Thyroid gland (tissue), 4 donors: Measurements from ENCODE around the gene DLG2.
"Not testable (repeated sequence)": the region's sequence is repeated elsewhere in the genome, so short reads cannot be mapped to it uniquely, and the experiment has no call there.

Experiments
- POLR2A ChIP-seq, 2 donors: fragments of 450-650 bp; IDR thresholded peaks; one replicate each; pipeline ENCODE4 v1.6.1; 2017; ENCODE audit warnings: antibody characterized with exemption in 2 of 2, mild to moderate bottlenecking in 2 of 2, moderate library complexity in 1 of 2
- TF ChIP-seq, protein P1 (sequence below), 6 experiments: fragments of 200-600 bp in 3 of 6; fragments of 450-650 bp in 3 of 6; sonication (generic) in 3 of 6; IDR thresholded peaks; one replicate each; pipeline ENCODE4 v1.5.1; 2016 to 2019; ENCODE audit warnings: antibody characterized with exemption in 6 of 6, mild to moderate bottlenecking in 2 of 6, inconsistent platforms in 1 of 6, moderate library complexity in 1 of 6

DNA sequence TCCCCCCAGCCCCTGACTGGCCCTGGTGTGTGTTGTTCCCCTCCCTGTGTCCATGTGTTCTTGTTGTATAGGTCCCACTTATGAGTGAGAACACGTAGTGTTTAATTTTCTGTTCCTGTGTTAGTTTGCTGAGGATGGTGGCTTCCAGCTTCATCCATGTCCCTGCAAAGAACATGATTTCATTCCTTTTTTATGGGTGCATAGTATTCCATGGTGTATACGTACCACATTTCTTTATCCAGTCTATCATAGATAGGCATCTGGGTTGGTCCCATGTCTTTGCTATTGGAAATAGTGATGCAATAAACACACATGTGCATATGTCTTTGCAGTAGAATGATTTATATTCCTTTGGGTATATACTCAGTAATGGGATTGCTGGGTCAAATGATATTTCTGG, 1895.9 kb downstream of the DLG2 start:
- TF ChIP-seq POLR2A (IDR thresholded peaks at IDR 0.05) = not testable (repeated sequence)
- TF ChIP-seq, protein P1, sequence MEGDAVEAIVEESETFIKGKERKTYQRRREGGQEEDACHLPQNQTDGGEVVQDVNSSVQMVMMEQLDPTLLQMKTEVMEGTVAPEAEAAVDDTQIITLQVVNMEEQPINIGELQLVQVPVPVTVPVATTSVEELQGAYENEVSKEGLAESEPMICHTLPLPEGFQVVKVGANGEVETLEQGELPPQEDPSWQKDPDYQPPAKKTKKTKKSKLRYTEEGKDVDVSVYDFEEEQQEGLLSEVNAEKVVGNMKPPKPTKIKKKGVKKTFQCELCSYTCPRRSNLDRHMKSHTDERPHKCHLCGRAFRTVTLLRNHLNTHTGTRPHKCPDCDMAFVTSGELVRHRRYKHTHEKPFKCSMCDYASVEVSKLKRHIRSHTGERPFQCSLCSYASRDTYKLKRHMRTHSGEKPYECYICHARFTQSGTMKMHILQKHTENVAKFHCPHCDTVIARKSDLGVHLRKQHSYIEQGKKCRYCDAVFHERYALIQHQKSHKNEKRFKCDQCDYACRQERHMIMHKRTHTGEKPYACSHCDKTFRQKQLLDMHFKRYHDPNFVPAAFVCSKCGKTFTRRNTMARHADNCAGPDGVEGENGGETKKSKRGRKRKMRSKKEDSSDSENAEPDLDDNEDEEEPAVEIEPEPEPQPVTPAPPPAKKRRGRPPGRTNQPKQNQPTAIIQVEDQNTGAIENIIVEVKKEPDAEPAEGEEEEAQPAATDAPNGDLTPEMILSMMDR (IDR thresholded peaks at IDR 0.05) = not testable (repeated sequence)
